Measurements from ENCODE around the gene RNU6-9.
"Not testable (repeated sequence)": the region's sequence is repeated elsewhere in the genome, so short reads cannot be mapped to it uniquely, and the experiment has no call there.

RNU6-9 gene

GRCh38 chr19:852136-853013 is 40.9 kb upstream of the RNU6-9 start, which contains the start of gene ELANE:
Gene ELANE, plus strand, starts transcription at chr19:852303. Its CDS starts 26 bp downstream, at chr19:852329.
- peaks cover 0 to 5% of the 10 kb centered on the region in 2 donors for H3K4me1 ChIP-seq (ENCODE audit: control insufficient read depth in 2 of 2, insufficient read depth in 2 of 2, low read length in 2 of 2)
- no peaks in the 10 kb centered on the region for H3K9me3 ChIP-seq (ENCODE audit: control insufficient read depth in 2 of 2, low read length in 2 of 2)
- H3K4me3 ChIP-seq (ENCODE audit: low read length in 2 of 2), result no peak within 1 kb of the TSS
- H3K9ac ChIP-seq (ENCODE audit: low read depth in 1 of 2, low read length in 2 of 2), result no peak within 1 kb of the TSS
- peaks cover 5 to 16% of the 10 kb centered on the region in 2 donors for H3K27me3 ChIP-seq (ENCODE audit: control insufficient read depth in 2 of 2, insufficient read depth in 2 of 2, low read length in 2 of 2)
- no peaks in the 10 kb centered on the region for H3K36me3 ChIP-seq (ENCODE audit: control insufficient read depth in 2 of 2, insufficient read depth in 2 of 2, low read length in 2 of 2)
- peak within 1 kb of the TSS; percentile 68 to 78 for H3K27ac ChIP-seq (ENCODE audit: low read depth in 2 of 2, low read length in 2 of 2)

GRCh38 chr19:853014-853585 is 40.2 kb upstream of the RNU6-9 start:
- H3K27ac ChIP-seq (ENCODE audit: low read depth in 2 of 2, low read length in 2 of 2), result no peak overlapping the region
- peaks cover 4 to 9% of the 10 kb centered on the region in 2 donors for H3K27me3 ChIP-seq (ENCODE audit: control insufficient read depth in 2 of 2, insufficient read depth in 2 of 2, low read length in 2 of 2)
- peaks cover 0 to 5% of the 10 kb centered on the region in 2 donors for H3K4me1 ChIP-seq (ENCODE audit: control insufficient read depth in 2 of 2, insufficient read depth in 2 of 2, low read length in 2 of 2)
- no peaks in the 10 kb centered on the region for H3K36me3 ChIP-seq (ENCODE audit: control insufficient read depth in 2 of 2, insufficient read depth in 2 of 2, low read length in 2 of 2)
- no peak overlapping the region for H3K4me3 ChIP-seq (ENCODE audit: low read length in 2 of 2)
- no peak overlapping the region for H3K9ac ChIP-seq (ENCODE audit: low read depth in 1 of 2, low read length in 2 of 2)
- no peaks in the 10 kb centered on the region for H3K9me3 ChIP-seq (ENCODE audit: control insufficient read depth in 2 of 2, low read length in 2 of 2)

- not testable (repeated sequence) for H3K4me1 ChIP-seq (ENCODE audit: control insufficient read depth in 2 of 2, insufficient read depth in 2 of 2, low read length in 2 of 2); H3K27ac ChIP-seq (ENCODE audit: low read depth in 2 of 2, low read length in 2 of 2)
These were observed 39.6 kb upstream of the RNU6-9 start for GRCh38 chr19:853614-854220.

GRCh38 chr19:854549-854948 is 38.7 kb upstream of the RNU6-9 start:
- Histone ChIP-seq H3K9ac (ENCODE audit: low read depth in 1 of 2, low read length in 2 of 2) (no peak overlapping the region), H3K27ac (ENCODE audit: low read depth in 2 of 2, low read length in 2 of 2) (no peak overlapping the region), H3K9me3 (ENCODE audit: control insufficient read depth in 2 of 2, low read length in 2 of 2) (no peaks in the 10 kb centered on the region), H3K36me3 (ENCODE audit: control insufficient read depth in 2 of 2, insufficient read depth in 2 of 2, low read length in 2 of 2) (no peaks in the 10 kb centered on the region), H3K4me3 (ENCODE audit: low read length in 2 of 2) (no peak overlapping the region), H3K27me3 (ENCODE audit: control insufficient read depth in 2 of 2, insufficient read depth in 2 of 2, low read length in 2 of 2) (peaks cover 0 to 5% of the 10 kb centered on the region in 2 donors), H3K4me1 (ENCODE audit: control insufficient read depth in 2 of 2, insufficient read depth in 2 of 2, low read length in 2 of 2) (peaks cover under 1 to 9% of the 10 kb centered on the region in 2 donors)

More at GRCh38 chr19:853614-854220, 39.6 kb upstream of the RNU6-9 start:
- H3K4me3 ChIP-seq (ENCODE audit: low read length in 2 of 2); H3K9me3 ChIP-seq (ENCODE audit: control insufficient read depth in 2 of 2, low read length in 2 of 2); H3K9ac ChIP-seq (ENCODE audit: low read depth in 1 of 2, low read length in 2 of 2); H3K36me3 ChIP-seq (ENCODE audit: control insufficient read depth in 2 of 2, insufficient read depth in 2 of 2, low read length in 2 of 2); H3K27me3 ChIP-seq (ENCODE audit: control insufficient read depth in 2 of 2, insufficient read depth in 2 of 2, low read length in 2 of 2): not testable (repeated sequence)

GRCh38 chr19:855142-855541 is 38.1 kb upstream of the RNU6-9 start:
- H3K27ac ChIP-seq (ENCODE audit: low read depth in 2 of 2, low read length in 2 of 2), result no peak overlapping the region
- peaks cover 3 to 9% of the 10 kb centered on the region in 2 donors for H3K4me1 ChIP-seq (ENCODE audit: control insufficient read depth in 2 of 2, insufficient read depth in 2 of 2, low read length in 2 of 2)
- no peaks in the 10 kb centered on the region for H3K9me3 ChIP-seq (ENCODE audit: control insufficient read depth in 2 of 2, low read length in 2 of 2)
- peaks cover 0 to 2% of the 10 kb centered on the region in 2 donors for H3K27me3 ChIP-seq (ENCODE audit: control insufficient read depth in 2 of 2, insufficient read depth in 2 of 2, low read length in 2 of 2)
- no peak overlapping the region for H3K4me3 ChIP-seq (ENCODE audit: low read length in 2 of 2)
- no peak overlapping the region for H3K9ac ChIP-seq (ENCODE audit: low read depth in 1 of 2, low read length in 2 of 2)
- no peaks in the 10 kb centered on the region for H3K36me3 ChIP-seq (ENCODE audit: control insufficient read depth in 2 of 2, insufficient read depth in 2 of 2, low read length in 2 of 2)

GRCh38 chr19:855566-856120 is 37.6 kb upstream of the RNU6-9 start:
- H3K4me3 ChIP-seq (ENCODE audit: low read length in 2 of 2), result no peak overlapping the region
- peaks cover 3 to 8% of the 10 kb centered on the region in 2 donors for H3K4me1 ChIP-seq (ENCODE audit: control insufficient read depth in 2 of 2, insufficient read depth in 2 of 2, low read length in 2 of 2)
- H3K9me3 ChIP-seq (ENCODE audit: control insufficient read depth in 2 of 2, low read length in 2 of 2), result no peaks in the 10 kb centered on the region
- no peak overlapping the region for H3K27ac ChIP-seq (ENCODE audit: low read depth in 2 of 2, low read length in 2 of 2)
- H3K36me3 ChIP-seq (ENCODE audit: control insufficient read depth in 2 of 2, insufficient read depth in 2 of 2, low read length in 2 of 2), result no peaks in the 10 kb centered on the region
- no peaks in the 10 kb centered on the region for H3K27me3 ChIP-seq (ENCODE audit: control insufficient read depth in 2 of 2, insufficient read depth in 2 of 2, low read length in 2 of 2)
- H3K9ac ChIP-seq (ENCODE audit: low read depth in 1 of 2, low read length in 2 of 2), result no peak overlapping the region

GRCh38 chr19:858284-858683 is 35.0 kb upstream of the RNU6-9 start:
- Histone ChIP-seq H3K27ac (ENCODE audit: low read depth in 2 of 2, low read length in 2 of 2) (no peak overlapping the region), H3K9me3 (ENCODE audit: control insufficient read depth in 2 of 2, low read length in 2 of 2) (no peaks in the 10 kb centered on the region), H3K36me3 (ENCODE audit: control insufficient read depth in 2 of 2, insufficient read depth in 2 of 2, low read length in 2 of 2) (no peaks in the 10 kb centered on the region), H3K27me3 (ENCODE audit: control insufficient read depth in 2 of 2, insufficient read depth in 2 of 2, low read length in 2 of 2) (no peaks in the 10 kb centered on the region), H3K9ac (ENCODE audit: low read depth in 1 of 2, low read length in 2 of 2) (no peak overlapping the region), H3K4me3 (ENCODE audit: low read length in 2 of 2) (no peak overlapping the region), H3K4me1 (ENCODE audit: control insufficient read depth in 2 of 2, insufficient read depth in 2 of 2, low read length in 2 of 2) (peaks cover 5 to 12% of the 10 kb centered on the region in 2 donors)

- Histone ChIP-seq H3K9ac (ENCODE audit: low read depth in 1 of 2, low read length in 2 of 2) (peak within 1 kb of the TSS; percentile 56 to 57), H3K27me3 (ENCODE audit: control insufficient read depth in 2 of 2, insufficient read depth in 2 of 2, low read length in 2 of 2) (no peaks in the 10 kb centered on the region), H3K9me3 (ENCODE audit: control insufficient read depth in 2 of 2, low read length in 2 of 2) (no peaks in the 10 kb centered on the region), H3K27ac (ENCODE audit: low read depth in 2 of 2, low read length in 2 of 2) (peak within 1 kb of the TSS; percentile 62 to 63), H3K4me1 (ENCODE audit: control insufficient read depth in 2 of 2, insufficient read depth in 2 of 2, low read length in 2 of 2) (peaks cover 5 to 18% of the 10 kb centered on the region in 2 donors), H3K36me3 (ENCODE audit: control insufficient read depth in 2 of 2, insufficient read depth in 2 of 2, low read length in 2 of 2) (no peaks in the 10 kb centered on the region), H3K4me3 (ENCODE audit: low read length in 2 of 2) (peak within 1 kb of the TSS; percentile 57 to 61)
These were observed 34.1 kb upstream of the RNU6-9 start, which contains the start of gene CFD for GRCh38 chr19:858868-859843. Gene CFD, plus strand, starts transcription at chr19:859664. Its CDS starts 26 bp downstream, at chr19:859690.

- H3K4me3 ChIP-seq (ENCODE audit: low read length in 2 of 2), result no peak overlapping the region
- H3K27me3 ChIP-seq (ENCODE audit: control insufficient read depth in 2 of 2, insufficient read depth in 2 of 2, low read length in 2 of 2), result no peaks in the 10 kb centered on the region
These were observed 32.0 kb upstream of the RNU6-9 start for GRCh38 chr19:861141-861755.

More at GRCh38 chr19:861141-861755, 32.0 kb upstream of the RNU6-9 start:
- no peaks in the 10 kb centered on the region for H3K36me3 ChIP-seq (ENCODE audit: control insufficient read depth in 2 of 2, insufficient read depth in 2 of 2, low read length in 2 of 2)
- H3K9ac ChIP-seq (ENCODE audit: low read depth in 1 of 2, low read length in 2 of 2), result no peak overlapping the region
- no peaks in the 10 kb centered on the region for H3K9me3 ChIP-seq (ENCODE audit: control insufficient read depth in 2 of 2, low read length in 2 of 2)
- H3K27ac ChIP-seq (ENCODE audit: low read depth in 2 of 2, low read length in 2 of 2), result no peak overlapping the region
- H3K4me1 ChIP-seq (ENCODE audit: control insufficient read depth in 2 of 2, insufficient read depth in 2 of 2, low read length in 2 of 2), result peaks cover 5 to 18% of the 10 kb centered on the region in 2 donors

Measured in mucosa of rectum (tissue), 2 donors.